ENCODE measurements around the gene EDN2.

DNA sequence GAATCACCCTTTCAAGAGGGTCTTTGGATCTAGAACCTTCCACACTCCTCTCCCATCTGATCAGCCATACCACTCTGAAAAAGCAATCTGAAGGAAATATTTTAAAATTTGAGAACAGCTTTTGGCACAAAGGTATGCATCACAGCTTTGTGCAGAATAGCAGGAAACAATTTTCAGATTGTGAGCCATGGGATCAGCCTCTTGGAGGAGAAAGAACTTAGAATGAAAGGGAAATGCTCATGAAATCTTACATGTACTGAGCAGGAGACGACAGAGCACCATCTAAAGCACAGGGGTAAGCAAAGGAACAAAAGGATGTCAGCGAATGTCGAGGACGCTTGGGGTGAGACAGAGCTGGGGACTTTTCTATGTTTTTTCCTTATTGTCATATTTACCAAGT lies 54.4 kb downstream of the EDN2 start:
- TF ChIP-seq, protein P1, sequence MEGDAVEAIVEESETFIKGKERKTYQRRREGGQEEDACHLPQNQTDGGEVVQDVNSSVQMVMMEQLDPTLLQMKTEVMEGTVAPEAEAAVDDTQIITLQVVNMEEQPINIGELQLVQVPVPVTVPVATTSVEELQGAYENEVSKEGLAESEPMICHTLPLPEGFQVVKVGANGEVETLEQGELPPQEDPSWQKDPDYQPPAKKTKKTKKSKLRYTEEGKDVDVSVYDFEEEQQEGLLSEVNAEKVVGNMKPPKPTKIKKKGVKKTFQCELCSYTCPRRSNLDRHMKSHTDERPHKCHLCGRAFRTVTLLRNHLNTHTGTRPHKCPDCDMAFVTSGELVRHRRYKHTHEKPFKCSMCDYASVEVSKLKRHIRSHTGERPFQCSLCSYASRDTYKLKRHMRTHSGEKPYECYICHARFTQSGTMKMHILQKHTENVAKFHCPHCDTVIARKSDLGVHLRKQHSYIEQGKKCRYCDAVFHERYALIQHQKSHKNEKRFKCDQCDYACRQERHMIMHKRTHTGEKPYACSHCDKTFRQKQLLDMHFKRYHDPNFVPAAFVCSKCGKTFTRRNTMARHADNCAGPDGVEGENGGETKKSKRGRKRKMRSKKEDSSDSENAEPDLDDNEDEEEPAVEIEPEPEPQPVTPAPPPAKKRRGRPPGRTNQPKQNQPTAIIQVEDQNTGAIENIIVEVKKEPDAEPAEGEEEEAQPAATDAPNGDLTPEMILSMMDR (IDR thresholded peaks at IDR 0.05): no peak
- TF ChIP-seq POLR2AphosphoS5 (IDR thresholded peaks at IDR 0.05) (no peak), EP300 (IDR thresholded peaks at IDR 0.05) (no peak), POLR2A (IDR thresholded peaks at IDR 0.05) (no peak)

Measured in gastroesophageal sphincter (tissue), 3 donors.